Peyer's patch (tissue), 4 donors: Measurements from ENCODE around the gene TMPRSS11E.

Source experiments
- CTCF ChIP-seq, 6 experiments: fragments of 450-650 bp in 4 of 6; fragments of 200-600 bp in 2 of 6; sonication (generic) in 1 of 6; IDR thresholded peaks; one replicate each; pipeline ENCODE4 v1.5.1; 2017 to 2019; ENCODE audit warnings: antibody characterized with exemption in 6 of 6, mild to moderate bottlenecking in 3 of 6, moderate library complexity in 1 of 6
- POLR2A ChIP-seq, 2 donors: fragments of 450-650 bp; IDR thresholded peaks; one replicate each; pipeline ENCODE4 v1.5.1; 2017; ENCODE audit warnings: antibody characterized with exemption in 2 of 2, mild to moderate bottlenecking in 2 of 2, moderate library complexity in 2 of 2

GRCh38 chr4:68432320-68432719, 14.9 kb upstream of the TMPRSS11E start:
- no peak for TF ChIP-seq CTCF (IDR thresholded peaks at IDR 0.05)
- no peak for TF ChIP-seq POLR2A (IDR thresholded peaks at IDR 0.05)
